Lung (tissue), 12 donors: ENCODE results near the gene NPHP4. TPM values are rescaled to one million over a fixed set of nuclear protein-coding genes. Genes with fewer than 3 reads are reported as not detected.

Source experiments
- ATAC-seq: fragments of 200-7000 bp; cut with Tn5 transposase; one replicate; pipeline ENCODE4 v1.9.1; 2020; ENCODE audit warnings: moderate number of reproducible peaks; ENCODE audit not compliant: insufficient read depth, low FRiP score
- DNase-seq, 3 donors: peaks; one replicate each; pipeline ENCODE4 v3.0.0-alpha.2; 2013 to 2017
- H3K27ac ChIP-seq, 2 donors: one replicate each; pipeline ENCODE4 v1.5.1; 2013; ENCODE audit warnings: mild to moderate bottlenecking in 2 of 2, moderate library complexity in 2 of 2, control low read depth in 1 of 2, inconsistent platforms in 1 of 2, low read depth in 1 of 2, low read length in 1 of 2
- H3K27me3 ChIP-seq, 3 donors: one replicate each; pipeline ENCODE4 v1.5.1; 2013; ENCODE audit warnings: low read length in 2 of 3; ENCODE audit not compliant: control insufficient read depth in 3 of 3, insufficient read depth in 3 of 3
- H3K36me3 ChIP-seq, 4 donors: one replicate each; pipeline ENCODE4 v1.5.1; 2013; ENCODE audit warnings: low read length in 4 of 4, mild to moderate bottlenecking in 1 of 4, moderate library complexity in 1 of 4; ENCODE audit not compliant: control insufficient read depth in 4 of 4, insufficient read depth in 4 of 4
- H3K4me1 ChIP-seq, 5 donors: one replicate each; pipeline ENCODE4 v1.5.1; 2013; ENCODE audit warnings: low read length in 5 of 5, mild to moderate bottlenecking in 2 of 5, moderate library complexity in 1 of 5; ENCODE audit not compliant: control insufficient read depth in 5 of 5, insufficient read depth in 5 of 5
- H3K4me3 ChIP-seq: one replicate; pipeline ENCODE4 v1.5.1; 2013; ENCODE audit warnings: mild to moderate bottlenecking, control low read depth, moderate library complexity
- H3K9ac ChIP-seq, 2 donors: one replicate each; pipeline ENCODE4 v1.5.1; 2013; ENCODE audit warnings: low read length in 2 of 2, control low read depth in 1 of 2; ENCODE audit not compliant: insufficient read depth in 1 of 2
- H3K9me3 ChIP-seq, 4 donors: one replicate each; pipeline ENCODE4 v1.5.1; 2013; ENCODE audit warnings: low read length in 3 of 4, mild to moderate bottlenecking in 1 of 4, moderate library complexity in 1 of 4; ENCODE audit not compliant: control insufficient read depth in 4 of 4, insufficient read depth in 3 of 4
- CTCF ChIP-seq: IDR thresholded peaks from 2 replicates; pipeline ENCODE4 v1.5.1; 2012; ENCODE audit warnings: mild to moderate bottlenecking; ENCODE audit errors: control extremely low read depth, extremely low read depth
- WGBS, 2 donors: extraction: QIAGEN DNeasy Blood & Tissue Kit; methylation state at CpG; one replicate each; pipeline ENCODE4 v1.1.7; 2013; 5-methylcytosine and 5-hydroxymethylcytosine counted together
- polyA plus RNA-seq, 2 donors: library from polyadenylated mRNA; stranded (reverse); fragments of 200-250 nt; gene quantifications; one replicate each; pipeline ENCODE4 v1.2.1, GENCODE V29; 2013
- total RNA-seq, 2 donors: library from RNA; depleted of rRNA in 1 of 2; stranded (reverse); fragments of >200 nt in 1 of 2; gene quantifications; one replicate each; pipeline ENCODE4 v1.2.1, GENCODE V29; 2014 to 2021
- donor health status: control.
- donor health status: control.
- donor health status: Bipolar disorder and iron deficiency.
- donor health status: healthy.
- donor health status: DM: yes; HTN: yes; CAD: no.

NPHP4 gene
- total and polyA plus RNA-seq, 4 donors = 6.0 to 23.3 (median 11.1) TPM

- Histone ChIP-seq H3K4me1 (no peaks in the 10 kb centered on the region), H3K9me3 (no peaks in the 10 kb centered on the region), H3K27ac (no peak overlapping the region), H3K9ac (no peak overlapping the region), H3K27me3 (no peaks in the 10 kb centered on the region), H3K36me3 (peaks cover 0 to 22% (median 6%) of the 10 kb centered on the region in 4 donors), H3K4me3 (no peak overlapping the region)
- 95 to 96% methylated on average over 9 of the region's 9 CpGs for WGBS, 2 donors
- ATAC-seq (no peak), DNase-seq (no peak)
- no peak for TF ChIP-seq CTCF
These were observed 32.5 kb downstream of the NPHP4 start for GRCh38 chr1:5959667-5960230.

GRCh38 chr1:5959087-5959486 is 33.1 kb downstream of the NPHP4 start:
- H3K4me3 ChIP-seq = no peak overlapping the region
- H3K9ac ChIP-seq = no peak overlapping the region
- TF ChIP-seq CTCF = no peak
- H3K27me3 ChIP-seq = no peaks in the 10 kb centered on the region
- peaks cover 0 to 19% (median 6%) of the 10 kb centered on the region in 4 donors for H3K36me3 ChIP-seq
- DNase-seq (no peak), ATAC-seq (no peak)
- no peaks in the 10 kb centered on the region for H3K9me3 ChIP-seq
- 89 to 95% methylated on average over 13 of the region's 13 CpGs for WGBS, 2 donors
- H3K4me1 ChIP-seq = no peaks in the 10 kb centered on the region
- H3K27ac ChIP-seq = no peak overlapping the region

- no peaks in the 10 kb centered on the region for H3K9me3 ChIP-seq
- no peak overlapping the region for H3K27ac ChIP-seq
- no peak overlapping the region for H3K9ac ChIP-seq
- H3K4me1 ChIP-seq = peaks cover 0 to 10% (median 0%) of the 10 kb centered on the region in 5 donors
- H3K4me3 ChIP-seq = no peak overlapping the region
- ATAC-seq (no peak), DNase-seq (no peak)
- H3K36me3 ChIP-seq = peaks cover 0 to 17% (median 6%) of the 10 kb centered on the region in 4 donors
- WGBS, 2 donors = 94 to 96% methylated on average over 10 of the region's 10 CpGs
- TF ChIP-seq CTCF = no peak
- H3K27me3 ChIP-seq = no peaks in the 10 kb centered on the region
These were observed 36.0 kb downstream of the NPHP4 start for GRCh38 chr1:5956022-5956830.
